NOMO-1 (cell line): ENCODE results near the gene C5orf22.
A peak's percentile ranks its signal among the peaks of the same experiment; 100 is the strongest.
"Not testable (repeated sequence)": the region's sequence is repeated elsewhere in the genome, so short reads cannot be mapped to it uniquely, and the experiment has no call there.

Experiments used
- DNase-seq, 2 experiments: peaks; one replicate each; lab custom pipeline; 2025; ENCODE audit not compliant: unreplicated experiment in 2 of 2; lab: John Stamatoyannopoulos, UW

C5orf22 gene

GRCh38 chr5:31598640-31599611 is 66.8 kb downstream of the C5orf22 start:
- peak; percentile 52 to 89 for DNase-seq

DNA sequence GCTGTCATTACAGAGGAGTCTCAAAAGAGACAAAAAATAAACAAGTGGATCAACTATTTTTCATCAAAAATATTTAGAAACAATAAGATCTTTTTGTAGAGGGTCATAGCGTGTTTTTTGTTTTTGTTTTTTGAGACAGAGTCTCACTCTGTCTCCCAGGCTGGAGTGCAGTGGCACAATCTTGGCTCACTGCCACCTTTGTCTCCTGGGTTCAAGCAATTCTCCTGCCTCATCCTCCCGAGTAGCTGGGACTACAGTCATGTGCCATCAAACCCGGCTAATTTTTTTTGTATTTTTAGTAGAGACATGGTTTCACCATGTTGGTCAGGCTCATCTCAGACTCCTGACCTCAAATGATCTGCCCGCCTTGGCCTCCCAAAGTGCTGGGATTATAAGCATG is 70.2 kb downstream of the C5orf22 start:
- not testable (repeated sequence) for DNase-seq

DNA sequence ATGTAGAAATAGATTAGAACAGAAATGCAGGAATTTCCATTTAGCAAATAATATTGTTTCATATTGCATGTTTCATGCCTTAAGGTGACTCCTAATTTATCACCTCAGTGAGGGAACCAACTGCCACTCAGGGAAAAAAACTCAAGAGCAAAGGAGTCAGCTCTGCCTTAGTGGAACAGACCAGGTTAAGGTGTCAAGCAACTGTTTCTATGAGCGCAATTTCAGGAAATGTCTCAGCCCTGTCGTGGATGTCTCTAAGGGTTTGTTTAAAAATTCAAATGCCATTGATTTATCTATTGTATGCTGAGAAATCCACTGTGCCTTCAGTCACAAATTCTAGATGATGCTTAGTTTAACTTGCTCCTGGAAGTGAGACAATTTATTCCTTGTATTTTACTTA is 72.1 kb downstream of the C5orf22 start:
- DNase-seq = no peak

- DNase-seq = no peak
Measured at GRCh38 chr5:31604644-31605043, 72.5 kb downstream of the C5orf22 start.
